Measurements from ENCODE around the gene CPED1. TPM values are rescaled to one million over a fixed set of nuclear protein-coding genes. Genes with fewer than 3 reads are reported as not detected.
"Not testable (repeated sequence)": the region's sequence is repeated elsewhere in the genome, so short reads cannot be mapped to it uniquely, and the experiment has no call there.

The CPED1 gene
- total RNA-seq, 1 experiment from 2014 or later, result not detected

GRCh38 chr7:121046893-121047468, 58.5 kb downstream of the CPED1 start:
- in situ Hi-C loops (cut with HindIII; ENCODE audit: low pct_unique_long_range_greater_than_20kb, low sequenced_read_pairs), result no loop called here
- no peak for DNase-seq (ENCODE audit: low read depth)

- DNase-seq (ENCODE audit: low read depth), result no peak
- in situ Hi-C loops (cut with HindIII; ENCODE audit: low pct_unique_long_range_greater_than_20kb, low sequenced_read_pairs), result no loop called here
Observed at GRCh38 chr7:121048195-121048594, 59.7 kb downstream of the CPED1 start.

- DNase-seq (ENCODE audit: low read depth), result no peak
Observed at GRCh38 chr7:121049028-121049791, 60.7 kb downstream of the CPED1 start.

GRCh38 chr7:121049897-121050296, 61.4 kb downstream of the CPED1 start:
- DNase-seq (ENCODE audit: low read depth), result no peak
- in situ Hi-C loops (cut with HindIII; ENCODE audit: low pct_unique_long_range_greater_than_20kb, low sequenced_read_pairs), result no loop called here

More at GRCh38 chr7:121049028-121049791, 60.7 kb downstream of the CPED1 start:
- in situ Hi-C loops (cut with HindIII; ENCODE audit: low pct_unique_long_range_greater_than_20kb, low sequenced_read_pairs), result no loop called here

- DNase-seq (ENCODE audit: low read depth), result no peak
- in situ Hi-C loops (cut with HindIII; ENCODE audit: low pct_unique_long_range_greater_than_20kb, low sequenced_read_pairs), result no loop called here
Observed at GRCh38 chr7:121053219-121053618, 64.7 kb downstream of the CPED1 start.

GRCh38 chr7:121054925-121055324, 66.4 kb downstream of the CPED1 start:
- no peak for DNase-seq (ENCODE audit: low read depth)
- in situ Hi-C loops (cut with HindIII; ENCODE audit: low pct_unique_long_range_greater_than_20kb, low sequenced_read_pairs), result no loop called here

GRCh38 chr7:121057878-121058277, 69.4 kb downstream of the CPED1 start:
- in situ Hi-C loops (cut with HindIII; ENCODE audit: low pct_unique_long_range_greater_than_20kb, low sequenced_read_pairs), result no loop called here
- no peak for DNase-seq (ENCODE audit: low read depth)

- DNase-seq (ENCODE audit: low read depth), result no peak
- in situ Hi-C loops (cut with HindIII; ENCODE audit: low pct_unique_long_range_greater_than_20kb, low sequenced_read_pairs), result no loop called here
Observed at GRCh38 chr7:121058975-121059374, 70.5 kb downstream of the CPED1 start.

- DNase-seq (ENCODE audit: low read depth); in situ Hi-C loops (cut with HindIII; ENCODE audit: low pct_unique_long_range_greater_than_20kb, low sequenced_read_pairs): not testable (repeated sequence)
Observed at GRCh38 chr7:121059979-121060509, 71.5 kb downstream of the CPED1 start.

GRCh38 chr7:121061677-121062582, 73.4 kb downstream of the CPED1 start:
- no peak for DNase-seq (ENCODE audit: low read depth)
- in situ Hi-C loops (cut with HindIII; ENCODE audit: low pct_unique_long_range_greater_than_20kb, low sequenced_read_pairs), result no loop called here

- in situ Hi-C loops (cut with HindIII; ENCODE audit: low pct_unique_long_range_greater_than_20kb, low sequenced_read_pairs), result no loop called here
- DNase-seq (ENCODE audit: low read depth), result no peak
Observed at GRCh38 chr7:121062671-121063279, 74.3 kb downstream of the CPED1 start.

GRCh38 chr7:121067717-121068116, 79.2 kb downstream of the CPED1 start:
- in situ Hi-C loops (cut with HindIII; ENCODE audit: low pct_unique_long_range_greater_than_20kb, low sequenced_read_pairs); DNase-seq (ENCODE audit: low read depth): not testable (repeated sequence)

GRCh38 chr7:121069346-121070100, 81.0 kb downstream of the CPED1 start:
- in situ Hi-C loops (cut with HindIII; ENCODE audit: low pct_unique_long_range_greater_than_20kb, low sequenced_read_pairs), result no loop called here
- DNase-seq (ENCODE audit: low read depth), result no peak

GRCh38 chr7:121071132-121071531, 82.6 kb downstream of the CPED1 start:
- no peak for DNase-seq (ENCODE audit: low read depth)
- in situ Hi-C loops (cut with HindIII; ENCODE audit: low pct_unique_long_range_greater_than_20kb, low sequenced_read_pairs), result no loop called here

GRCh38 chr7:121071662-121072061, 83.2 kb downstream of the CPED1 start:
- no peak for DNase-seq (ENCODE audit: low read depth)
- in situ Hi-C loops (cut with HindIII; ENCODE audit: low pct_unique_long_range_greater_than_20kb, low sequenced_read_pairs), result no loop called here

- in situ Hi-C loops (cut with HindIII; ENCODE audit: low pct_unique_long_range_greater_than_20kb, low sequenced_read_pairs), result no loop called here
Observed at GRCh38 chr7:121072826-121073225, 84.3 kb downstream of the CPED1 start.

GRCh38 chr7:121073463-121074099, 85.1 kb downstream of the CPED1 start:
- no peak for DNase-seq (ENCODE audit: low read depth)
- in situ Hi-C loops (cut with HindIII; ENCODE audit: low pct_unique_long_range_greater_than_20kb, low sequenced_read_pairs), result no loop called here

More at GRCh38 chr7:121072826-121073225, 84.3 kb downstream of the CPED1 start:
- no peak for DNase-seq (ENCODE audit: low read depth)

Measured in Caki2 (cell line).